Stimulated activated CD8-positive, alpha-beta memory T cell treated with anti-CD3 and anti-CD28 coated beads, Interleukin-4, amount 100 ng/mL, for 4 hours (primary cell): ENCODE measurements around the gene MEIOC.
"Not testable (repeated sequence)": the region's sequence is repeated elsewhere in the genome, so short reads cannot be mapped to it uniquely, and the experiment has no call there.

Experiments
- DNase-seq, 2 donors: peaks; one replicate each; pipeline ENCODE4 v3.0.0-alpha.2; 2020; ENCODE audit warnings: low read depth in 2 of 2, low spot score in 1 of 2

The MEIOC gene

GRCh38 chr17:44646280-44646679, 10.0 kb upstream of the MEIOC start:
- no peak for DNase-seq

DNA sequence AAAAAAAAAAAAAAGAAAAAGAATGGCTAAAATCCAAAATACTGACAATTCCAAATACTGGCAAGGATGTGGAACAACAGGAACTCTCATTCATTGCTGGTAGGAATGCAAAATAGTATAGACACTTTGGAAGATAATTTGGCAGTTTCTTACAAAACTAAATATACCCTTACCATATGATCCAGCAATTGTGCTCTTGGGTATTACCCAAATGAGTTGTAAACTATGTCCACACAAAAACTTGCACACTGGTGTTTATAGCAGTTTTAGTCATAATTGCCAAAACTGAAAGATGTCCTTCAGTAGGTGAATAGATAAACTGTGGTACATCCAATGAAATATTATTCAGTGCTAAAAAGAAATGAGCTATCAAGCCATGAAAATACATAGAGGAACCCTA, 8.5 kb upstream of the MEIOC start:
- DNase-seq, result no peak

- no peak for DNase-seq
These were observed 7.3 kb upstream of the MEIOC start for GRCh38 chr17:44648963-44649362.

GRCh38 chr17:44651228-44651627, 5.0 kb upstream of the MEIOC start:
- no peak for DNase-seq

GRCh38 chr17:44652727-44653126, 3.5 kb upstream of the MEIOC start:
- DNase-seq, result no peak

- DNase-seq, result no peak
These were observed 2.9 kb upstream of the MEIOC start for GRCh38 chr17:44653384-44653783.

DNA sequence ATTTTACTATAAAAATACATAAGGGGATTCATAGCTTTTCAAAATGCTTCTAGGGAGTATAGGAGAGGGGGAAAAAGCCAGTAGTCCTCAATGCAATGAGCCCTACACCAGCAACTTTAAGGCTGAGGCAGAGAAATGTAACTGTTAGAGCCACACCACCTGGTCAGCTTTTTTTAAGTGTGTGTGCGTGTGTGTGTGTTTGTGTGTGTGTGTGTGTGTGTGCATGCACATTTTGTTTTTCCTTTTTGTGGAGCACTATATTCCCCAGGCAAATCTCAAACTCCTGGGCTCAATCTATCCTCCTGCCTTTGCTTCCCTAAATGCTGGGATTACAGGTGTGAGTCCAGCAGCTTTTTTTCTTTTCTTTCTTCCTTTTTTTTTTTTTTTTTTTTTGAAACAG, 2.3 kb upstream of the MEIOC start:
- DNase-seq, result no peak

GRCh38 chr17:44661835-44662234, 5.6 kb downstream of the MEIOC start:
- DNase-seq, result no peak

DNA sequence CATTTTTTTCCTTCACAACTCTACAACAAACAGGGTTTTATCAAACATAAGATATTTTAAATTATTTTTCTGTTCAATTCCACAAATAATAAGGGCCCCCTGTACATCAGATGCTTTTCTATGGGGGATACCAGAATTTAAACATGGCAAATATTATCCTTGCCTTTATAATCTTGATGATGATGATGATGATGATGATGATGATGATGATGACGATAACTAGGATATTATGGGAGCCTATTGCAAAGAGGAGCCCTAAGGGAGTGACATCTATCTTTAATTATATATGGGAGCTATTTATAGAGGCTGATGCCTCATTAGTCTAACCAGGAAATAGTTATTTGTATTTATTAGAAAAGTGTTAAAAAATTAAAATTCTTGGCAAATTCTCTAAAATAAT, 6.8 kb downstream of the MEIOC start:
- no peak for DNase-seq

DNA sequence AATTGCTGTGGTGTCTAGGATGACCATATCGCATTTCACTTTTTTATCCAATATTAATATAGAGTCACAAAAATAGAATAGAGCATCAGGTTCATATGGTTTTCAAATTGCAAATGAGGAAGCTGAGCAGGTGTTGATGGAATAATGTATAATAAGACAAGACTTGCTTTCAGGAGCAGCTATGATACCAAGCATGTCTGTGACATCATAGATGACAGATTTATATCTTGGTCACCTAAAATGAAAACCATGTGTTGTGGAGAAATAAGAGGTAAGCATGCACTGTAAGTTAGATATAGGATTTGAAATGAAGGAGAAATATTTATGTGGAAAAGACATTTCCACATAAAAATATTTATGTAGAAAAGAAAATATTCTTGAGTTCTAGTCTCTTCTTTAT, 8.6 kb downstream of the MEIOC start:
- no peak for DNase-seq

- no peak for DNase-seq
These were observed 9.7 kb downstream of the MEIOC start for GRCh38 chr17:44666006-44666405.

DNA sequence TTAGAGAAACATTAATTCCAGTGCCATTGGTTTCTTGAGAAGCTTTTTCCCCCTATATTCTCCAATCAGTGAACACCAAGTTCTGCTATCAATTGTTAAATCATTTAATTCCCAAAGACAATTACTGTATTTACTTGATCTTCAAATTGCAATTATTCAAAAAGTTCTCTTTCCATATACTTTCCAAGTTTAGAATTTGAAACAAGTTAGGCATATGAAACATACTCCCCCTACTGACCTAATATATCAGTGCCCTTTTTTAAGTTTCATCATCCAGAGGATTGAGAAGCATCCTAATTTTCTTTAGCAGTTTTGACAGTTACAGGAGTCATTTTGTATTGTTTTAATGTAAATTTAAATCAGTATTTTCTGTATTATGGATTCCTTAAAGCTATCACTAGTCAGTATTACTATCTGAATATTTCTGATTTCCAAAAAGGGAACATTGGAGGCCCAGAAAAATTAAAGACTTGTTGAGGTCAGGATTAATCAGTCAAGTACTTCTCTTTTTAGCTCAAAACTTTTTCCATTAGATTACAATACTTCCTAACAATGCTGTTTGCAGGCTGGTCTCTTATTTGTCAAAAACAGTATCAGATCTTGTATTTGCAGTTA, 16.3 kb downstream of the MEIOC start:
- no peak for DNase-seq

DNA sequence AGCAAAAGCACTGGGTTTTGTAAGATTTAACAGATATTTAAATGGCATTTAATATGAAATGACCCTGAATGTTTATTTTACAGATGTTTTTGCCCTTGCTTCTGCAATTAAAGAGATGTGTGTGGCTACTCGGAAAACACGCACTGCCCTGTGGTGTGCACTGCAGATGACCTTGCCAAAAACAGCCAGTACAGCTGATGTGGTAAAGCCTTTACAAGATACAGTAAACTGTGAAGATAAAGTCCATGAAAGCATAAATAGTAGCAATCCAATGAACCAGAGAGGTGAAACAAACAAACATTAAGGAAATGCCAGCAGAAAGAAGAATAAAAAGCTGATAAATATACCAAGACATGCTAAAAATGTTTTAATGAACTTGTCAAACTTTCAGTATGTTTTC, 17.6 kb downstream of the MEIOC start:
- no peak for DNase-seq

DNA sequence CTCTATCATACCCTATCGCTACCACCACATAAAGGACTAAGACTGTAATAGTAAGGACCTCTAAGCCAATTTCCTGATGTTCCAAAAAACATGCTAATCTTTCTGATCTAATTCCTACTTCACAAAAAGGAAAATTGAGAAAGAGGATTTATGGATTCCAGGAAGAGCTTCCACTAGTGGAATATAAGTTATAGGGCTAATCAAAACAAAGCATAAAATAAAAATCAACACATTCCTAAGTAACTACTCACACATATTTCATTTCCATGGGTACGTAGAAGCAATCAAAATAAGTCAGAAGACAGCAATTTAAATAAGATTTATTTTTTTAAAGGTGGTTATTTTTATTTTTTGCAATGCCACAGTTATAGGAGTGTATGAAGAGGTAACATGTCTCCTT, 20.9 kb downstream of the MEIOC start:
- DNase-seq, result no peak

DNA sequence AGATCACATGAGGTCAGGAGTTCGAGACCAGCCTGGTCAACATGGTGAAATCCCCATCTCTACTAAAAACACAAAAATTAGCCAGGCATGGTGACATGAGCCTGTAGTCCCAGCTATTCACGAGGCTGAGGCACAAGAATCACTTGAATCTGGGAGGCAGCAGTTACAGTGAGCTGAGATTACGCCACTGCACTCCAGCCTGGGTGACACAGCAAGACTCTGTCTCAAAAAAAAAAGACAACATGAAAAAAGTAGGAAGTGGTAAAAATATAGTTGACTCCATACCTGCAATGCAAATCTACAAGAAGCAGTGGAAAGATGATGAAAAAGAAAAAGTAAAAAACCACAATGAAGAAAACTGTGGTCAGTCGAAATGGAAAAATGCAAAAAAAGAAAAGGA, 27.0 kb downstream of the MEIOC start:
- DNase-seq, result not testable (repeated sequence)

DNA sequence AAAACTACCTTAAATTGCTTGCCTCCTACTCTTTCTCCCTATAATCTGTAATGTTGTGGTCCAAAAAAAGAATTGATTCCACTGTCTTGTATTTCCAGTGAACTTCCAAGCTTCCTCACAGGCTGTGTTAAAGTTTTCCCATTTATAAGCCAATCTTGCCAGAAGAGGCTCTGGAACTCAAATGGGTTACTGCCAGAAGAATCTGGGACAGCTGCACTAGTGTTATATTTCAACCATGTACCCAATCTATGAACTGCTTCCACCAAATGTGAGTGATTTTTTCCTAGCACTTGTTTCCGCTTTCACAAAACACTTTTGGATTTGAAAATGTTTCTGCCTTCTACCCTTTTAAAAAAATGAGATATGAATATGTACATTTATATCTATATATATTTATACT, 31.5 kb downstream of the MEIOC start:
- no peak for DNase-seq

- no peak for DNase-seq
These were observed 31.9 kb downstream of the MEIOC start for GRCh38 chr17:44688200-44688599.

DNA sequence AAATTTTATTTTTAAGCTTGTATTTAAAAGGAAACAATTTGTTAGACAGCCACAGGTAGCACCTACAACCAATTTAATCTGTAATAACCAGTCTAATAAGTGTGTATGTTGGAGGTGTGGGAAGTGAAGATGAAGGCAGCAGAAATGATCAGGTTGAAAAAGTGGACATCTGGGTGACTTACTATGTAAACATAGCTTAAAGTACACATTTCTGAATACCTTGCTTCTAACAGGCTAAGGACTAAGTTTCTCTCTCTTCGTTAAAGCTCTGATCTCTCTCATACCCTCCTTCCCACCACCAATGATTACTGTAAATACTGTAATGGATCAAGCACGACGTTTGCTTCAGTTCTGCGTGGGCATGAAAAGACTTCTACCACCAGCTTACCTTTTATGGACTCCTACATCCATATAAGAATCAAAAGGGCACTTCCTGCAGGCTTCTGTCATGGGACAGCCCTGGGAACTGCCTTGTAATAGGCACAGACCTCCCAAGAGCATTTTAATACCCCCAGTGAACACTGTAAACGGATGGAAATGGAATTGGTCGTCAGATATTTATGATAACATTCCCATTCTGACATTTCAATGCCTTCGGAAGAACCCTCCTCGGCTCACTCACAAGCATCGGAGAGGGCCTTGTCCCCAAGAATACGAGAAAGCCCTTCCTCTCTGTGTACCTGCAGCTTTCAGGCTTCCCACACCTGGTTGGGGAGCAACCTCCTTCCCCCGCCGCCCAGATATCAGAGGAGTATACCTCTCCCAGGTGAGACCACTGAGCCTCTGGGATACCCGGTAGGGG, 32.6 kb downstream of the MEIOC start:
- no peak for DNase-seq

DNA sequence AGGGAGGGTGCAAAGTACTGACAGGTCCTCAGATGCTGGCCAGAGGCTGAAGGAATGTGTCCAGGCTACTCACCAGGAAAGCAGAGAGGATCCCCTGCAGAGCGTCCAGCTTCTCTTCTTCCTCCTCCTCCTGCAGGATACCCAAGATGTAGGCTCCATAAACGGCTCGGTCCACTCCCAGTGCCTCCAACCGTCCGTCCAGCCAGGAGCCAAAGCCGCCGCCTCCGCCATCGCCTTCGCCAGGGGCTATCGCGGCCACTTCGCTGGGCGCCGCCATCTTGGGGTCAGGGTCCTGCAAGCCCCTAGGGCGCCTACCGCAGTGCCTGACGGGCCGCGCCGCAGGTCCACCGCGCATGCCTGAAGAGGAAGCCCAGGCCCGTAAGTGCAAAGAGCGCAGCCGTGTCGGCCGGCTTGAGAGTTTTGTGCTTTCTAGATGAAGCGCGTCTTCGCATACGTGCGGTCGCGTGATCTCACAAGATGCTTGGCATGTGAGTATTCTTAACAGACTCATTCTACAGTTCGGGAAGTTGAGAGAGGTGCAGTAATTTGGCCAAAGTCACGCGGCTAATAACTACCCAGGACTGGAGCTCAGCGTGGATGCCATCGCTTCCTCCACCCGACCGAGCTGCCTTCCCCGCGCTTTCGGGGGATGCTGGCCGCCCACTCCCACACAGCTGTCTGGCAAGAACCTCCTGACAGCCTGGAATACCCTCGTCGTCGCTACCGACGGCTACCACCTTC, 33.4 kb downstream of the MEIOC start, which contains the start of gene CCDC43:
Gene CCDC43, minus strand, starts transcription at position 300 of the 741 bp plus-strand sequence. Its CDS starts 23 bp downstream, at position 277.
- peak; percentile 80 to 88 for DNase-seq

DNA sequence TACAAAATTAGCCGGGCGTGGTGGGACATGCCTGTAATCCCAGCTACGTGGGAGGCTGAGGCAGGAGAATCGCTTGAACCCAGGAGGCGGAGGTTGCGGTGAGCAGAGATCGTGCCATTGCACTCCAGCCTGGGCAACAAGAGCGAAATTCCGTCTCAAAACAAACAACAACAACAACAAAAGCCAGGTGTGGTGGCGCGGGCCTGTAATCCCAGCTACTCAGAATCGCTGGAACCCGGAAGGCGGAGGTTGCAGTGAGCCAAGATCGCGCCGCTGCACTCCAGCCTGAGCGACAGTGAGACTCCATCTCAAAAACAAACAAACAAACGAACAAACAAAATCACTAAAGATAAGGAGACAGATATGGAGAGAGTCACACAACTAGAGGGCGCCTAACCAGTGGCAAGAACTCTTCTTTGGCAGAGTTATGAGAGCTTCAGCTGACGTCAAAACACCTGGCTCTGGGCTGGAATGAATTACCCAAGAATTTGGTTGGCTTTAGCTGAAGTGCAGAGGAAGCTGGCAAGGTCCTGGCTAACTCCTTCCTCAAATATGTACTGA, 34.6 kb downstream of the MEIOC start:
- DNase-seq, result not testable (repeated sequence)

- DNase-seq, result no peak
These were observed 37.3 kb downstream of the MEIOC start for GRCh38 chr17:44693609-44694008.

GRCh38 chr17:44700288-44700687, 44.0 kb downstream of the MEIOC start:
- DNase-seq, result not testable (repeated sequence)
